HepG2 (cell line): ENCODE measurements around the gene FNDC4. TPM values are rescaled to one million over a fixed set of nuclear protein-coding genes. Genes with fewer than 3 reads are reported as not detected.

Experiments used
- ATAC-seq: fragments of 200-7000 bp; cut with Tn5 transposase; 3 replicates; pipeline ENCODE4 v1.9.1; 2020; ENCODE audit warnings: mild to moderate bottlenecking, moderate library complexity
- BruUV-seq: library from RNA; stranded (reverse); fragments of 400-500 nt; replicated peaks from 2 replicates; lab custom pipeline; 2021; lab: Mats Ljungman, UMichigan
- CTCF ChIA-PET: fragments of 300-600 bp; formaldehyde crosslinking; extraction: SDS; loops from one replicate; lab custom pipeline; 2021; ENCODE audit warnings: low total read pairs, inconsistent platforms, low intra/inter-chr PET ratio; lab: Yijun Ruan, JAX
- POLR2A ChIA-PET: fragments of 350-600 bp; sonication (Branson Sonifier 250); formaldehyde crosslinking; loops from one replicate; lab custom pipeline; 2020; ENCODE audit warnings: antibody characterized with exemption, inconsistent platforms; lab: Yijun Ruan, JAX
- DNase-seq: peaks from one replicate; pipeline ENCODE4 v3.0.0-alpha.2; 2015; ENCODE audit warnings: low spot score
- FAIRE-seq: peaks from 3 replicates; lab custom pipeline; 2011; peaks lifted over from hg19 to GRCh38; lab: Jason Lieb, UNC
- H2AFZ ChIP-seq: one replicate; pipeline ENCODE4 v1.6.1; 2011; ENCODE audit warnings: low read length, inconsistent platforms
- H3K27ac ChIP-seq: fragments of 300-600 bp; 3 replicates; pipeline ENCODE4 v1.8.0; 2011; ENCODE audit warnings: mixed run types, mild to moderate bottlenecking, mixed read lengths, low read length, inconsistent platforms; ENCODE audit not compliant: insufficient read depth; ENCODE audit errors: extremely low read length
- H3K27me3 ChIP-seq, 2 experiments: fragments of 200-600 bp in 1 of 2; 2 replicates in 1 of 2; 3 replicates in 1 of 2; pipeline versions ENCODE4 v1.6.0 to v1.8.0; 2011; ENCODE audit warnings: low read length in 2 of 2, mild to moderate bottlenecking in 2 of 2, moderate library complexity in 2 of 2, inconsistent platforms in 1 of 2; ENCODE audit not compliant: insufficient read depth in 2 of 2, control insufficient read depth in 1 of 2
- H3K36me3 ChIP-seq, 2 experiments: fragments of 200-600 bp in 1 of 2; replicated peaks in 1 of 2; 2 replicates in 1 of 2; 3 replicates in 1 of 2; pipeline versions ENCODE4 v1.5.1 to v1.8.0; 2011; ENCODE audit warnings: low read length in 2 of 2, inconsistent platforms in 1 of 2; ENCODE audit not compliant: insufficient read depth in 2 of 2, control insufficient read depth in 1 of 2
- H3K4me1 ChIP-seq: 2 replicates; pipeline ENCODE4 v1.5.1; 2012; ENCODE audit warnings: low read length, inconsistent platforms; ENCODE audit not compliant: insufficient read depth
- H3K4me2 ChIP-seq: 2 replicates; pipeline ENCODE4 v1.6.0; 2011; ENCODE audit warnings: low read depth, low read length, inconsistent platforms
- H3K4me3 ChIP-seq, 3 experiments: fragments of 200-600 bp in 1 of 3; sonication (generic), shearing (Covaris generic) in 1 of 3; replicated peaks in 1 of 3; 2 replicates each; pipeline ENCODE4 v1.5.1; 2011 to 2016; ENCODE audit warnings: low read length in 3 of 3, inconsistent platforms in 2 of 3, low read depth in 2 of 3, mild to moderate bottlenecking in 2 of 3, control low read depth in 1 of 3, mixed read lengths in 1 of 3; ENCODE audit not compliant: insufficient read depth in 1 of 3
- H3K79me2 ChIP-seq: one replicate; pipeline ENCODE4 v1.6.1; 2011; ENCODE audit warnings: low read length, inconsistent platforms; ENCODE audit not compliant: insufficient read depth
- H3K9ac ChIP-seq: 2 replicates; pipeline ENCODE4 v1.6.0; 2011; ENCODE audit warnings: mild to moderate bottlenecking, low read depth, low read length, inconsistent platforms; ENCODE audit not compliant: insufficient read depth
- H3K9me3 ChIP-seq: 2 replicates; pipeline ENCODE4 v1.5.1; 2012; ENCODE audit warnings: mild to moderate bottlenecking, low read length
- H4K20me1 ChIP-seq: 2 replicates; pipeline ENCODE4 v1.6.0; 2011; ENCODE audit warnings: inconsistent platforms, mild to moderate bottlenecking, low read length, moderate library complexity; ENCODE audit not compliant: insufficient read depth
- AGO2 ChIP-seq: fragments of 200-400 bp; formaldehyde crosslinking; optimal IDR thresholded peaks from 2 replicates; pipeline ENCODE3; 2017; ENCODE audit warnings: mild to moderate bottlenecking, low read depth, low read length, moderate library complexity
- CSRNP1 ChIP-seq: sonication (generic); formaldehyde crosslinking; IDR thresholded peaks from 2 replicates; pipeline ENCODE4 v1.8.1; 2023; ENCODE audit warnings: mild to moderate bottlenecking, missing genetic modification reagents
- FOXC1 ChIP-seq: sonication (generic); formaldehyde crosslinking; IDR thresholded peaks from 2 replicates; pipeline ENCODE4 v1.8.0; 2022; ENCODE audit warnings: mild to moderate bottlenecking, missing genetic modification reagents, borderline replicate concordance
- GMEB2 ChIP-seq: IDR thresholded peaks from 2 replicates; pipeline ENCODE4 v1.6.1; 2016; ENCODE audit warnings: missing biosample characterization, missing genetic modification reagents, low read depth
- HNF1B ChIP-seq: sonication (generic); formaldehyde crosslinking; IDR thresholded peaks from 2 replicates; pipeline ENCODE4 v1.5.1; 2020; ENCODE audit warnings: mild to moderate bottlenecking, moderate library complexity, missing genetic modification reagents
- KDM5B ChIP-seq: sonication (generic); formaldehyde crosslinking; IDR thresholded peaks from 2 replicates; pipeline ENCODE4 v1.4.0; 2020; ENCODE audit warnings: missing genetic modification reagents, mild to moderate bottlenecking, borderline replicate concordance
- NCOA5 ChIP-seq: sonication (generic); formaldehyde crosslinking; IDR thresholded peaks from 2 replicates; pipeline ENCODE4 v1.4.0; 2020; ENCODE audit warnings: missing genetic modification reagents
- NFE2 ChIP-seq: sonication (generic); formaldehyde crosslinking; IDR thresholded peaks from 2 replicates; pipeline ENCODE4 v1.4.0; 2020; ENCODE audit warnings: missing genetic modification reagents
- PAXIP1 ChIP-seq: sonication (generic); formaldehyde crosslinking; conservative IDR thresholded peaks from 2 replicates; pipeline ENCODE4 v1.4.0; 2020; ENCODE audit warnings: mild to moderate bottlenecking, missing genetic modification reagents, moderate library complexity
- RAD51 ChIP-seq: fragments of 450-650 bp; IDR thresholded peaks from 2 replicates; pipeline ENCODE4 v1.6.1; 2016; ENCODE audit warnings: borderline replicate concordance
- RARA ChIP-seq: IDR thresholded peaks from 2 replicates; pipeline ENCODE4 v1.6.1; 2016; ENCODE audit warnings: missing genetic modification reagents, missing compliant biosample characterization
- SSRP1 ChIP-seq: IDR thresholded peaks from 2 replicates; pipeline ENCODE4 v1.6.1; 2016; ENCODE audit warnings: control low read depth
- ZBTB25 ChIP-seq: IDR thresholded peaks from 2 replicates; pipeline ENCODE4 v1.6.1; 2018; ENCODE audit warnings: missing genetic modification reagents
- ZNF138 ChIP-seq: sonication (generic); formaldehyde crosslinking; IDR thresholded peaks from 2 replicates; pipeline ENCODE4 v1.5.0; 2020; ENCODE audit warnings: mild to moderate bottlenecking, low read depth, missing genetic modification reagents
- ZNF496 ChIP-seq: sonication (generic); formaldehyde crosslinking; IDR thresholded peaks from 2 replicates; pipeline ENCODE4 v1.8.1; 2023; ENCODE audit warnings: mild to moderate bottlenecking, moderate library complexity, missing genetic modification reagents; ENCODE audit not compliant: insufficient replicate concordance
- ZNF567 ChIP-seq: sonication (generic); formaldehyde crosslinking; IDR thresholded peaks from 2 replicates; pipeline ENCODE4 v1.8.1; 2023; ENCODE audit warnings: mild to moderate bottlenecking, missing genetic modification reagents, borderline replicate concordance
- WGBS: methylation state at CpG from one replicate; pipeline ENCODE4 v1.1.6; 2017; ENCODE audit warnings: low lambda C conversion rate; 5-methylcytosine and 5-hydroxymethylcytosine counted together
- in situ Hi-C: cut with HindIII; loops from 2 replicates; pipeline ENCODE4 v1.10.0; 2017; ENCODE audit warnings: low pct_unique_long_range_greater_than_20kb; ENCODE audit not compliant: extremely low pct_ligation_motif_present
- intact Hi-C: fragments of 100-400 bp; cut with micrococcal nuclease; formaldehyde crosslinking; loops from one replicate; pipeline ENCODE4 v1.10.0; 2022; ENCODE audit not compliant: unreplicated experiment
- polyA plus RNA-seq, 8 experiments: library from polyadenylated mRNA; depleted of rRNA in 3 of 8; stranded (reverse) in 7 of 8; unstranded in 1 of 8; fragments of >200 nt; fragmentation: Illumina TruSeq in 4 of 8; extraction: Trizol in 4 of 8; gene quantifications; 2 replicates each; pipeline versions ENCODE4 v1.2.1 to v1.2.3, GENCODE V29; 2011 to 2016; ENCODE audit warnings: low read depth in 4 of 8, missing spikeins in 1 of 8, mixed read lengths in 1 of 8; ENCODE audit not compliant: insufficient read depth in 1 of 8
- total RNA-seq, 5 experiments: library from RNA; depleted of rRNA; stranded (reverse); fragments of >200 nt; fragmentation: Illumina TruSeq; extraction: Trizol; gene quantifications; 2 replicates each; pipeline ENCODE4 v1.2.3, GENCODE V29; 2016; ENCODE audit warnings: low read depth in 1 of 5

FNDC4 gene
- total and polyA plus RNA-seq, 2 of the 13 experiments (the other 11 are each of a cell fraction or from before 2014, with no cell fraction given), result 9.0 to 17.4 TPM

- 97% methylated on average over 8 of the region's 8 CpGs for WGBS
- Histone ChIP-seq H3K4me3 (no peak overlapping the region), H3K79me2 (no peaks in the 10 kb centered on the region), H2AFZ (no peak overlapping the region), H4K20me1 (no peaks in the 10 kb centered on the region), H3K27ac (no peak overlapping the region), H3K9me3 (no peaks in the 10 kb centered on the region), H3K9ac (no peak overlapping the region), H3K36me3 (peaks cover 10 to 14% of the 10 kb centered on the region in 2 experiments), H3K4me2 (no peak overlapping the region), H3K27me3 (no peaks in the 10 kb centered on the region), H3K4me1 (no peaks in the 10 kb centered on the region)
- ChIA-PET POLR2A (no interaction called here), CTCF (no interaction called here)
- DNase-seq (no peak), FAIRE-seq (no peak), ATAC-seq (no peak)
- intact Hi-C loops (no loop called here), in situ Hi-C loops (no loop called here)
- no TSS peak for BruUV-seq
- TF ChIP-seq ZNF567 (CRISPR knock-in tag) (no peak), NFE2 (CRISPR knock-in tag) (no peak), RARA (no peak), RAD51 (no peak), KDM5B (no peak), ZBTB25 (CRISPR knock-in tag) (no peak), SSRP1 (no peak), AGO2 (no peak), CSRNP1 (CRISPR knock-in tag) (no peak), ZNF496 (CRISPR knock-in tag) (no peak), ZNF138 (CRISPR knock-in tag) (no peak), FOXC1 (CRISPR knock-in tag) (no peak), PAXIP1 (CRISPR knock-in tag) (no peak), GMEB2 (no peak), NCOA5 (CRISPR knock-in tag) (no peak), HNF1B (CRISPR knock-in tag) (no peak)
Measured at GRCh38 chr2:27461118-27461517, 33.9 kb downstream of the FNDC4 start.
